ENCODE measurements around the gene KLHL40.

KLHL40 gene

GRCh38 chr3:42739401-42740158 is 54.2 kb downstream of the KLHL40 start:
- no peak for DNase-seq (ENCODE audit: low read depth in 2 of 2)

- no peak for DNase-seq (ENCODE audit: low read depth in 2 of 2)
Observed at GRCh38 chr3:42741796-42742195, 56.5 kb downstream of the KLHL40 start.

Measured in stimulated activated CD8-positive, alpha-beta memory T cell treated with anti-CD3 and anti-CD28 coated beads, Interleukin-2, amount 100 ng/mL, for 48 hours (primary cell).